ENCODE data around the gene MTMR6. TPM values are rescaled to one million over a fixed set of nuclear protein-coding genes. Genes with fewer than 3 reads are reported as not detected.
A peak's percentile ranks its signal among the peaks of the same experiment; 100 is the strongest.
"Not testable (repeated sequence)": the region's sequence is repeated elsewhere in the genome, so short reads cannot be mapped to it uniquely, and the experiment has no call there.

The MTMR6 gene
- polyA plus RNA-seq (ENCODE audit: insufficient read length in 4 of 4): 10 to 100 TPM; 17.8 to 24.3 (median 22.6) TPM

DNA sequence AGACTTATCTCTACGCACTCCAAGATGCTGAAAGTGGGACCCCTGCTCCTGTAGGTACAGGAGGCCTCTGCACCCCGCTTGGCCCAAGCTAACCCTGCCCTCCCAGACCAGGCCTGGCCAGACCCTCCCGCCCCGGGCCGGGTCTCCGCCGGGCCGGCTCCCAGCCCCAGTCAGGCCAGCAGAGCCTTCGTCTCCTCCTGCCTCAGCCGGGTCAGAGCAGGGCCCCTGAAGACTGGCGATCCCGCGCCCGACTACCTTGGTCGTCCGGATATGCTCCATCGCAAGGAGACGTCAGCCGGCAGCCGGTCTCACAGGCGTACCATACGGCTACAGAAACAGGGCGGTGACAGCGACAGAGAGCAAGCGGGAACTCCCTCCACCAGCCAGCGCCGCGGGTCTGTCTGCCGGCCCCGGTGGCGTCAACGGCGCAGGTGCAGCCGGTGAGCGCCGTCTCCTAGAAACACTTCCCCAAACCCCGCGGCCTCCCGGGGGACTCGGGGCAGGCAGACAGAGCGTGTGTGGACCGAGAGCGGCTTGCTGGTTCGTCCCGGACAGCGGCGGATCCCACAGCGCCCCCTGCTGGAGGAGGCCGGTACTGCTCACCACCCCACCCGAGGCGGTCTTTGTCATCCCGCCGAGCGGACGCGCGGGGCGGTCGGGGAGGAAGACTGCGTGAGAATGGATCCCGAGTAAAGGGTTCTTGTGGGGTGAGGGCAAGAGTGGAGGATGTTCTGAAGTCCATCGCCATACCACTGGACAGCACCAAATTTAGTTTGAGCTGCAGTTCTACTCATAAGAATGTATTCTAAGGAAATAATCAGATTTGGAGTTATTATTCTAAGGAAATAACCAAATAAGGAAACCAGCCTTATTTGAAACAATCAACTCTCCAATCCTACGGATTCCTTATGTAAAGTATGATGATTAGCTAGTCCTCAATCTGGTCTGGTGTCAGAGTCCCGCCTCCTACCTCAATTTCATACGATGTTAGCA is at the start of gene MTMR6:
TSS of gene MTMR6 (minus strand) at position 520 of the 993 bp plus-strand sequence. CDS start at position 279, 241 bp downstream.
- DNase-seq (ENCODE audit: low read depth in 4 of 4, low spot score in 3 of 4): peak; percentile 74 to 86 (median 76)

DNA sequence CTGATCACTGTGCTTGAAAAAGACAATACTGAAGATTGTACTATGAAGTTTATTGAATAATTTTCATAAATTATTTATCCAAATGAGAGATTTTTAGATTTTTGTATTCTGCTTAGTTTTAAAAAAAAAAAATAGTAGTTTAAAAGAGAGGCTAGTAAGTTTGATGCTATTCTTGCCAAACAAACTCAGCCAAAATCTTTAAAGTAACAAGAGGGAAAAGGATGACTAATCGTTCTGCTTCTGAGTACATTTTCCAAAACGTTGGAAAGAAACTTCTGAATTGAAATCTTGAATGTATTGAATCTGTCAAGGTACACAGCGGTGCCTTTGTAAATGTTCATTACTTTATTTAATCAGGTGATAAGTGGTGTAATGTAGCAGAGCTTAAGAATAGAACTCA is 48.6 kb upstream of the MTMR6 start:
- no peak for DNase-seq (ENCODE audit: low read depth in 4 of 4, low spot score in 3 of 4)

DNA sequence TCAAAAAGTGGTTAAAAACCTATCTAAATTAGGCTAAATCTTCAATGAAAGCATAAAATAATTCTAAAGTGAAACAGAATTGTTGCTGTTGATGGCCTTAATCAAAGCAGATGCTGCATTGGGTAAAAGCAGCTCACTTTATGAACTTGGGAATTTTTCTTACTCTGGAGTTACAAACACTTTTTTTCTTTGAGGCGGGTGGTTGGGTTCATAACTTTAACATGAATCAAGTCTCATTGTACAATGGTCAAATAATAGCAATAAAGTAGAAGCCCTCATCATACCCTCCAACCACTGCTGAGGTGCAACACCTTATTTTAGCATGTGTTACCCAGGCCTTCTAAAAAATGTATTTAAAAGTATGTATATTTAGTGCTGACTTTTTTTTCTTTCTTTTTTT is 43.3 kb upstream of the MTMR6 start:
- DNase-seq (ENCODE audit: low read depth in 4 of 4, low spot score in 3 of 4): no peak

DNA sequence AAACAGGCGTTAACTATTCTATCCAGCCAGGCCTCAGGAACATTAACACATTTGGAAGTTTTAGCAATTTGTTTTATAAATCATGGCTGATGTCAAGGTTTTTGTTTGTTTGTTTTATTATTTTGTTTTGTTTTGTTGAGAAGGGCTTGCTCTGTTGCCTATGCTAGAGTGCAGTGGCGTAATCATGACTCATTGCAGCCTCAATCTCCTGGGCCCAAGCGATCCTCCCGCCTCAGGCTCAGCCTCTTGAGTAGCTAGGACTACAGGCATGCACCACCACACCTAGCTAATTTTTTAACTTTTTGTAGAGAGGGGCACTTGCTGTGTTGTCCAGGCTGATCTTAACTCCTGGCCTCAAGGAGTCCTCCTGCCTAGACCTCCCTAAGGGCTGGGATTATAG is 42.4 kb upstream of the MTMR6 start:
- DNase-seq (ENCODE audit: low read depth in 4 of 4, low spot score in 3 of 4): no peak

DNA sequence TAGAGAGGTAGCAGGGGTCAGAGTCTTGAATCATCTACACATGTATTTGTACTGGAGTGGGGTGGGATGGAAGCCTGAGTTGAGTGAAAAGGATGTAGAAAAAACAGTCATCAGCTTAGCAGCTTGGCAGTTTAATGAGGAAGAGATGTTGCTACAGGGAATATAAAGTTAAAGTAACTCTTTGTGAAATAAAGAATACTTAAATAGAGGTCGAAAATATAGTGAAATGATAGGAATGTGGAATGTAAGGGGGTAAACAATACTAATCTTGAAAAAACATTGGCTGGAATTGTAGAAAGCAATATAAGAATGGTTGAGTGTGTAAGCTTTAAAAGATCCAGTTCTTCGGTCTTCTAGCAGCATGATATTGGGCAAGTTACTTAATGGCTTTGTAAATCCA is 36.8 kb upstream of the MTMR6 start:
- no peak for DNase-seq (ENCODE audit: low read depth in 4 of 4, low spot score in 3 of 4)

DNA sequence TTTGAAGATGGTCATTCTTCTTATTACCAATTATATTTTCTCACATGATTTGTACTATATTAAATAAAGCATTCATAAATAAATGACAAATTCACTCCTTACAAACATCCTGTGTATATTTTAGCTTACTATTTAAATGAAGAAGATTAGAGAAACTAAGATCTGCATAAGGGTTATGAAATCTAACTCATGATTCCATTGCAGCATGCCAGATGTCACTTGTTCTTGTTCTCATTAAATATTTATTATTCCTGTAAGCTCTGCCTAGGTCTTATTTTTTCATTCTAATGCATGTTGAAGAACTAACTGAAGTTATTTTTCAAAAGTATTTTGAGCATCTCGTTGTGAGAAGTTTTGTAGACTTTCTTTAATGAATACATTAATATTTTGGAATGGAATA is 32.5 kb upstream of the MTMR6 start:
- no peak for DNase-seq (ENCODE audit: low read depth in 4 of 4, low spot score in 3 of 4)

DNA sequence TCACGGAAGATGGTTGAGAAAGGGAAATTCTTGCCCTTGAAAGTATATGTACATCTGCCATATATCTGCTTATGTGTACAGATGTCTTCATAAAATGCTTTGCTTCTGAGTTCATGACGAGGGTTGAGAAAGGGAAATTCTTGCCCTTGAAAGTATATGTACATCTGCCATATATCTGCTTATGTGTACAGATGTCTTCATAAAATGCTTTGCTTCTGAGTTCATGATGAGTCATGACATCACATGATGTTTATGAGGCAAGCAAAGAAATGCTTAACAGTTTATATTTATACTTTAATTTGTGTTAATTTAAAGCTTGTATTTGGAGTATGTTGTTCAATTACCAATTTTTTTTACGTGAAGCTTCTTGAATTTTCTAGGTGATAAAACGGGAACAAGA is 31.7 kb upstream of the MTMR6 start:
- DNase-seq (ENCODE audit: low read depth in 4 of 4, low spot score in 3 of 4): not testable (repeated sequence)

DNA sequence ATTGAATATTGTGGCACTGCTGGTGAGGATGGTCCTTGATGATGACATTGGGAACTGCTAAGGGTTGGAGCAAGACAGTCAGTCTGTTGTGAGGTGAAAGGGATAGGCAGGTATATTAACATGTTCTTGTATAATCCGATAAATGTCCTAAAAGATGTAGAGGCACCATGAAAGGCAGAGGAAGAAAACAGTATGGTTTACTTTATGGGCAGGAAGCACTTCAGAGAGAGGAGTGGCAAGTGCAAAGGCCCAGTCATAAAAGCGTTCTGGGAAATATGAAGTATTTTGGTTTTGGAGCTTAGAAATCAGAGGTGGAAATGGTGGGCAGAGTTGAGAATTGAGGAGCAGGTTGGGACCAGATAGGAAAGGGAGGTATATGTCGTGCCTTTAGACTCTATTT is 23.6 kb upstream of the MTMR6 start:
- DNase-seq (ENCODE audit: low read depth in 4 of 4, low spot score in 3 of 4): no peak

DNA sequence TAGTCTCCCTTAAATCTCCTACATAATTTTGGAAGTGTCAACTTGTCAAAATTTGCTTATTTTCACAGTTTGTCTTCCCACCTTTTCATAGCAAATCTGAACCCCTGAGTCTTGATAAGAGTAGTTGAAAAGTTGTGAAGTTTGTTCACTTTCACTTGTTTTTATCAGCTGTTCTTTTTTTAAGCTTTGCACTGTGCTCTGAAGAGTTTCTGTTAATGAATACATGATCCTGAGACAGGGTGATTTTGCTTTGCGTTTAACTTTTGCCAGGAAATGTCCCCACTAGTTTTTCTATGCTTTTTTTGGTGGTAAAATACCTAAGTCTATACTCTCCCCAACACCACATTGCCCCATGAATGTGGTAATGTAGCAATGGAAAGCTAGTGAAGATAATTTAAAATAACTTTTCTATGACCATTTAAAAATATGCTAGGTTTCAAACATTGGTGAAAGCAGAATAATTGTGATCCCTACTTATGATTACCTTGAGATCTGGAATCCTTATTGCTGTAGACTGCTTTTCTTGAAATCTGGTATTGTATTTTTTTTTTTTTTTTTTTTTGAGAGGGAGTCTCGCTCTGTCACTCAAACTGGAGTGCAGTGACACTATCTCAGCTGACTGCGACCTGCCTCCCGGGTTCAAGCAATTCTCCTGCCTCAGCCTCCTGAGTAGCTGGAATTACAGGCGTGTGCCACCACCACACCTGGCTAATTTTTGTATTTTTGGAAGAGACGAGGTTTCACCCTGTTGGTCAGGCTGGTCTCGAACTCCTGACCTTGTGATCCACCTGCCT is 19.6 kb upstream of the MTMR6 start:
- DNase-seq (ENCODE audit: low read depth in 4 of 4, low spot score in 3 of 4): no peak

DNA sequence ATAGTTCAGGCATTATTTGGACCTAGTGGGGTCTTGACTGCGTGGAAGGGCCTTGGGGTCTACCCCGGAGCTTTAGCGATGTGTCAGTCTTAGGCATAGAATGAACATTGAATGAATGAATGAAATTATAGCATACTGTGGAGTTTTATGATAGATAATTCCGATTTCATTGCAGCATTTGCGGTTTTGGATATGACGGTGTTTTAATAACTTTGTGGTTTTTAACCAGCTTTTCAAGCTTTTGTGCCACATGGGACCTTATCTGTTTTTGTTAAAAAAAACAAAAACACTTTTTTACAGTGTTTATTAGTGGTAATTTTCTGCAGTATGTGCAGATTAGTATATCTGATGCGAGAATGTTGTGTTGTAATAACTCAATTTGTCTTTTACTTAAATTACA is 14.8 kb upstream of the MTMR6 start:
- no peak for DNase-seq (ENCODE audit: low read depth in 4 of 4, low spot score in 3 of 4)

DNA sequence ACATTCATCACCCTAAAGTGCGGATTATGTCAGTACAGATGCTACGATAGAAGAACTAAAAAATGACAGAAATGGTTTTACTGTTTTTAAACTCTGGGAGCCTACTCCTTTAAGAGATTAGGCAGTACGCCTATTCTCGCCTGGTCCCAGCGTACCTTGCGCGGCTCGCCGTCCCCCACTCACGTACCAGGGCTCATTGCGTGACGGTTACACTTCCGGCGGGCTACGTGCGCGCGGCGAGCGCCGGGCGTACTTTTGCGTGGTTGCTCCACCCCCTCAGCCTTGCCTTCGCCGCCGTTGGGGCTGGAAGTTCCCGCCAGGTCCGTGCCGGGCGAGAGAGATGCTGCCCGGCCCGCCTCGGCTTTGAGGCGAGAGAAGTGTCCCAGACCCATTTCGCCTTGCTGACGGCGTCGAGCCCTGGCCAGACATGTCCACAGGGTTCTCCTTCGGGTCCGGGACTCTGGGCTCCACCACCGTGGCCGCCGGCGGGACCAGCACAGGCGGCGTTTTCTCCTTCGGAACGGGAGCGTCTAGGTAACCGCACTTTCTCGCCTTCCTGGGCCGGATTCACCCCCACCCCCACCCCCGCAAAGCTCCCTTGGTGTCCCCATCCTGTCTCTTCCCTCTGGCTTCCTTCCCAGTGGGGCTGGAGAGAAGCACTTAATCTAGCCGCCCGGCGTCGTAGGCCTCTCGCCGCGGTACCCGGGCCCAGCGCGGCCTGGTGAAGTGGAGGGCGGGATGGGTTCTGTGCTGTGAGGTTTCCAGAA is 14.2 kb upstream of the MTMR6 start, which contains the start of gene NUP58:
TSS of gene NUP58 (plus strand) at position 279 of the 767 bp plus-strand sequence. CDS start at position 428, 149 bp downstream.
- peak; percentile 89 to 92 (median 90) for DNase-seq (ENCODE audit: low read depth in 4 of 4, low spot score in 3 of 4)

DNA sequence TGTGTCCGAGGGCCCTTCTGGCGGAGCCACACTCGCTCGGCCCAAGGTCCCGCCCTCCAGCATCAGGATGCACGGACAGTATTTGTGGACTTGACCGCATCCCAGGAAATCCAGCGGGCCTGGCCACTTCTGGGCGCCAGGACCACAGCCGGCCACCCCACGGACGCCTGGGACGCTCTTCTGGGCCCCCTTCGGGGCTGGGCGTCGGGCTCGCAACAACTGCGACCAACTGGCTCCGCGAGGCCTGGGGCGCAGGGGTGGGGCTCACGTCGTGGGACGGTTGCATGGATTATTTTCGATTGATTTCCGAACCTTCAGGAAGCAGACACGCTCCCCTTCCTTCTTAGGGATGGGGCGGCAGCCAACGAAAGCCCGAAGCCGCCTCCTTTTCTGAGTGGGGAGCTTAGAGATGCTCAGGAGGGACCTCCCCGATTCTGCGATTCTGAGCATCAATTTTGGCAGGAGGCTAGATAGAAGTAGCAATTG is 13.6 kb upstream of the MTMR6 start:
- peak in 1 of 4 donors; percentile 35 for DNase-seq (ENCODE audit: low read depth in 4 of 4, low spot score in 3 of 4)

DNA sequence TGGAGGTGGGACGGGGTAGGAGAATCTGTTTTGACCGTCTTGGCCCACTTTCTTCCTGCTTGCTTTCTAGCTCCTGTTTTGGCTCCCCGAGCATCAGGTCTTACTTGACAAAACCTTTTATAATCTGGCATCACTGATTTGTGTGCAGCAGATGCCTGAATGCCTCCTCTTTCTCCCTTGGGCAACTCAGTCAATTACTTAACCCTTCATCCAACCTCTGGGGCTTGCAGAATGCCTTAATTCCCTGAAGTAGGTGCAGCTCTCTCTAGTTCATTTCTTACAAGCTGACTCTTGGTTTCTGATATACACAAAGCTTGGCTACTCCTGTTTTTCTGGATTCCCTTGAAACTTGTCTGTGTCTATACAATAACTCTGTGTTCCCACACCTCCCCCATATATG is 8.4 kb upstream of the MTMR6 start:
- no peak for DNase-seq (ENCODE audit: low read depth in 4 of 4, low spot score in 3 of 4)

DNA sequence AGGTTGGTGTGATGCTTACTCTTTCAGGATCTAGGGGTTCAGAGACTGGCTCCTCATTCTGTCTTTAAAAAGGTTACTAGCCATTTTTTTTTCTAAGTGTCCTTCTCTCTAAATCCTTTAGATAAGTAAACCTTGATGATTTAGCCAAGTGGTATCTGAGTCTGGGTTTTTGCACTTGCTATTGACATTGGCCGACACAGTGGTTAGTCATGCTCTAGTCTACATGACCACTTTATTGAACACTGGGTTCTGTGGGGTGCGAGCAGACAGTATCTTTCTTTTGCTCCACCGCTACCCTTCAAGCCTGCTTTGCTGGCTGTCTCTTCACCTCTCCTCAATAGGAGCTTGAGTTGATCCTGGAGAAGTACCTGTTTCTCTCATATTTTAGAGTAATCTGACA is 7.9 kb upstream of the MTMR6 start:
- no peak for DNase-seq (ENCODE audit: low read depth in 4 of 4, low spot score in 3 of 4)

DNA sequence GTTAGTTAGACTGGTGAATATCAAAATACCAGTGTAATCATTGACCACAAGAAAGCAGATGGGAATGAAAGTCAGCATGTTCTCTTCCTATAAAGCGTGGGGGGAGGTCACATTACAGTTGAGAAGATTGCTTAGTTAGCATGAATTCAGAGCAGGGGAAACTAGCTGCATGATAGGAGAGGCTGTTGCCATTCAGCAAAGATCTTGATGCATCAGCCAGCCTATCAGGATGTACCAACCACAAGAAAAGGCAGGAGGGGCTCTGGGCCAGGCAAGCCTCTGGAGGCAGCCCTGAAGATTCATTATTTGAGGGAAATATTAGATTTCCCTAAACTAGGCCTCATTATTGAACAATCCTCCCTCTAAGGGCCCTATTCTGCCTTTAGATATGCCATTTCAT is 5.0 kb upstream of the MTMR6 start:
- no peak for DNase-seq (ENCODE audit: low read depth in 4 of 4, low spot score in 3 of 4)

DNA sequence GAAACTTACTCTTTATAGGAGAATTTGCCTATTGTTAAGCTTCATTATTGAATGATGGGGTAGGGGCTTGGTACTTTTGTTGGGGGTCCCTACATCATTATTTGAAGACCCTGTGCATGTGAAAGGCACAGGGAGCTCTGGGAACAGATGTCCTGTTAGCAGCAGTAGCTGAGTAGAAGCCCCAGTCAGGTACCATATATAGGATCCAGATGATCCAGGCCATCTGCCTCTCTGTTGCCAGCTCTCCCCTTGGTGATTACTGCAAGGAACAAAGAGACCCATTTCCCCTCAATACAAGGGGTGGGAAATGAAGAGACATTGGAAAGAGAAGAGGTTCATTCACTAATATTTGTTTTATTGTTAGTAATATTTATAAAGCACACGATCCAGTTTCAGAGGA is 4.4 kb upstream of the MTMR6 start:
- no peak for DNase-seq (ENCODE audit: low read depth in 4 of 4, low spot score in 3 of 4)

DNA sequence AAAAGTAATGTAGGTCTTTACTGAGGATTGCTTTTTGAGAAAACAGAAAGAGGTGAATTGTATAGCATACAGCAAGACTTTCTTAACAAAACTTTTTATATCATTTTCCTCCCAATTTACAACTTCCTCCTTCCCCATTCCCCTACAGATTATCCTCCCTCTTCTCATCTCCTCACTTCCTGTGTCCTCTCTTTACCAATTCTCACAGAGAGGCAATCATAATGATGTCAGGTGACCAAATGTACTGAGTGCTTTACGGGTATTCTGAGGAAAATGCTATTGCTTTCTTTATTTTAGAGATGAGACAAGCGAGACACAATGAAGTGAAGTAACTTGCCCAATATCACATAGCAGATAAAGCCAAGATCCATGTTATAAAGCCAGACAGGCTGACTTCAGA is 1.7 kb upstream of the MTMR6 start:
- DNase-seq (ENCODE audit: low read depth in 4 of 4, low spot score in 3 of 4): no peak

DNA sequence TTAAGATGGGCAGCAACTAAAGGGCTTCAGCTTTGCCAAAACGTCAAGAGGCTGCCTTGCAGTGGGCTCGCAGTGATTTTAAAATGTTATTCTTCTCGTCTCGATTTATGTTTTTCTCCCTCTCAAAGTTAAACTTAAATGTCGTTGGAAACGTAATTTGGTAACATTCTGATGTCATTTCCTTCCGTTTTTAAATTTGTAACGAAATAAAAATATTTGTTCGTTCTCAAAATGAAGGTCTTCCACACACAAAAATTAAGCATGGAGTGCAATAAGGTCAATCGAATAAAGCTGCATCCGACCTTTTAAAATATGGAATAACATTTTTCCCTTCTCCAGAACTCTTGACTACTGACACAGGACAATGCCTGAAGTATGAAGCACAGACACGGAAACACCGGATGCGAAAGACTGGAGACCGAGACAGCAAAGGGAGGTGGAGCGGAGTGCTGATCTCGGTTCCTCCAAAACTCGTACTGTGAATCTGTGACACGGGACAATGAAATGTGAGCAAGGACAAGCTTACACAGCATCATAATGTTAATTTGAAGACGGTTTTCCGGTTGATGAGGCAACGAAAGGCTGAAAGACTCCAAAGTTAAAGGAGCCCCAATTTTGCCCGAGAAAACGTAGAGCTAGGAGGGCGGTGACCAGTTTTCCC is 850 bp downstream of the MTMR6 start:
- peak in 1 of 4 donors; percentile 37 for DNase-seq (ENCODE audit: low read depth in 4 of 4, low spot score in 3 of 4)

DNA sequence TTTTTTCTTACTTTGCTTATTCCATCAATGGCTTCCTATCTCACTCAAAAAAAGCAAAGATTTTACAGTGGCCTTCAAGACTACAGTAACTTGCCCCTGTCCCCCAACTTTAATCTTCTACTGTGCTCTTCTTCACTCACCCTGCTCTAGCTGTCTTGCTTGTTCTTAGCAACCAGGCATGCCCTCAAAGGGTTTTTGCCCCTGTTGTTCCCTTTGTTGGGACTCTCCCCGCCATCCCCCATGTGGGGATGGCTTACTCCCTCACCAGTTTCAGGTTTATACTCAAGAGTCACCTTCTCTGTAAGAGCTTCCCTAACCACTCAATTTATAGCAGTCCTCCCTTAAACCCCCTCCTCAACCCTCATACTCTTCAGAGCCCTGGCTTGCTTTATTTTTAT is 5.4 kb downstream of the MTMR6 start:
- DNase-seq (ENCODE audit: low read depth in 4 of 4, low spot score in 3 of 4): no peak

Measured in right renal pelvis (tissue), 4 donors.